HS-5 (cell line): ENCODE results near the gene DHRS2.
"Not testable (repeated sequence)": the region's sequence is repeated elsewhere in the genome, so short reads cannot be mapped to it uniquely, and the experiment has no call there.

Source experiments
- DNase-seq: peaks from one replicate; pipeline ENCODE4 v3.0.0-alpha.2; 2012; ENCODE audit warnings: low read depth

The DHRS2 gene

DNA sequence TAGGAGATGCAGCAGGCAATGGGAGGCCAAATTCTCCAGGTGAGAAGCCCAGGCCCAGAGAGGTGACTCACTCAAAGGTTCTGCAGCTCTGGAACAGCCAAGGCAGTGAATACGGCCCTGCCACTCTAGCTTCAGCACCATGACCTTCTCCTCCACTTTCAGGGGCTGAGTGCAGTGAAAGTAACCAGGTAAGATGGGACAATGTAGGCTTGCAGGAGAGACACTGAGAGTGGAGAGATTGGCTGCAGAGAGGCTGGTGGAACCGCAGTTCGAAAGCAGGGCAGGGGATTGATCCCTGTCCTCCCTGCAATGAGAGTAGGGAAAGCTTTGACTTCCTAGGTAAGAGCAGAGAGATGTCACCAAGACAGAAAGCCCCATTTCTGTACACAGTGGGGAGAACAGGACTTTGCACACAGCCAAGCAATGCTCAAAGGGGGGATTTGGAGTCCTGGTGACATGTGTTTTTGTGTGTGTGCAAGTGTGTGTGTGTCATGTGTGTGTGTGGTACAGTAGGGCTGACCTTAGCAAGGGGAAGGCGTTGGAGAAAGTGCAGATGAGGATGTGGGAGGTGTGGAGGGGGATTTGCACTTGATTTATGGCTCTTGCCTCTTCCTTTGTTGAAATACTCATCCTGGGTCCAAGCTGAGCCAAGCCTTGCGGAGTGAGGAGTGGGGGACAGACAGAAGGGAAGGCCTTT lies 12.7 kb downstream of the DHRS2 start:
- DNase-seq: no peak

DNA sequence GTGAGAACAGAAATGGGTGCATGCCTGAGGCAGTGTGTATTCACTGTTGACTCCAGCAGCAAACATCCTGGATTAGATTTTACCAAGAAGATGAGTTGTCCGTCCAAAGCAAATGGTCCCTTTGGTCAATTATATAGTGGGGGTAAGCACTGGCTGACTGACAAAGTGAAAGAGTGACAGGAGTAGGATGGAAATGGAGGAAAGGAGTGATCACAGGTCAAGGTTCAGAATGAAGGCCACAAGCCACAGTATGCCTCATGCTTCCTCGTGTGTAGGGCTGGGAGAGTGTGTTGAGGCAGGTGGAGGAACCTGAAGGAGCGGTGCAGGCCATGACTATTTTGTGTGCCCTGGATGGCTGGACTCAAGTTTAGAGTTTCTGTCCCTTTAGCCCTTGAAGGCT lies 14.3 kb downstream of the DHRS2 start:
- DNase-seq: no peak

DNA sequence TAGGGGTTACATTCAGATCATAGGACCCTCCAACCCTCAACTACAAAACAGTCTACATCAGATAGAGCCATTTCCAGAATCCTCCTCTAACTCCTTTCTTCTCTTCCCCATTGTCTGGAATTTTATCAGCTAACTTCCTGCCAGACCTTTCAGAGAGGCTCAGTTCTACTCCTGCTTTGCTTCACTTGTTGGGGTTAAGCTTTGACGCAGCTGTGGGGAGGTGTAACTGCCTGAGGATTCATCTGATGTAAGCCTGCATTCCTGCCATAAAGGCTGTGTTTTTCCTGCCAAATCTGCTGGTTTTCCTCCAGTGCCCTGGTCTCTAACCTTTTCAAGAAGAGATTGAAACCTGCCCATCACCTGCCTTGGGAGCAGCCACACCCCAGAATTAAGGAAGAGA lies 16.9 kb downstream of the DHRS2 start:
- DNase-seq: no peak

DNA sequence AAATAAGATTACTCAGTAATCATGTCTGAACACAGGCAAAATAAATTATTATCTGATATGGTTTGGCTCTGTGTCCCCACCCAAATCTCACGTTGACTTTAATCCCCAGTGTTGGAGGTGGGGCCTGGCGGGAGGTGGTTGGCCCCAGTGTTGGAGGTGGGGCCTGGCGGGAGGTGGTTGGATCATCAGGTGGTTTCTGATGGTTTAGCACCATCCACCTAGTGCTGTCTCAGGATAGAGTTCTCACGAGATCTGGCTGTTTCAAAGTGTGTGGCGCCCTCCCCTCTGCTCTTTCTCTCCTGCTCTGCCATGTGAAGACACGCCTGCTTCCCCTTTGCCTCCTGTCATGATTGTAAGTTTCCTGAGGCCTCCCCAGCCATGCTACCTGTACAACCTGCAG lies 18.1 kb downstream of the DHRS2 start:
- no peak for DNase-seq

DNA sequence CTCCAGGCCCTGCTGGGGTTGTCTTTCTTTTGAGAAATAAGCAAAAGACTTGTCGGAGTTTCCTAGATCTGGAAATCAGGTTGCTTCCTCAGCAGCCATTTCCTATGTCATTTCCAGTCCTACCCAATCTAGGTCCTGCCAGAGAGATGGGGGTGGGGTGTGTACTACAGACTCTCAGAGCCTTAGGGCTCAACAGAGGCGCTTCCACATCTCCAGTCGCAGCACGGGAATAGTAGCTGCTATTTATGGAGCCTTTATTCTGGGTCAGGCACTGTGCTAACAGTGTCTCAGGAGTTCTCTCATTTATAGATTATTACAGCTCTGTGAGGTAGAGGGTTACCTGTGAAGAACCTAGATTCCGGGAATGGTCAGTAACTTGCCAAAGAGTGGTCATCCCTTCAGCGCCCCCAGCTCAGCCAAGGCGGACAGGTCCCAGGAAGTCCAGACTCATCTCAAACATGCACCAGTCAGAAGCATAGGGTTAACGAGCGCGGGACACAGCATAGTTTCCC lies 21.9 kb downstream of the DHRS2 start:
- no peak for DNase-seq

DNA sequence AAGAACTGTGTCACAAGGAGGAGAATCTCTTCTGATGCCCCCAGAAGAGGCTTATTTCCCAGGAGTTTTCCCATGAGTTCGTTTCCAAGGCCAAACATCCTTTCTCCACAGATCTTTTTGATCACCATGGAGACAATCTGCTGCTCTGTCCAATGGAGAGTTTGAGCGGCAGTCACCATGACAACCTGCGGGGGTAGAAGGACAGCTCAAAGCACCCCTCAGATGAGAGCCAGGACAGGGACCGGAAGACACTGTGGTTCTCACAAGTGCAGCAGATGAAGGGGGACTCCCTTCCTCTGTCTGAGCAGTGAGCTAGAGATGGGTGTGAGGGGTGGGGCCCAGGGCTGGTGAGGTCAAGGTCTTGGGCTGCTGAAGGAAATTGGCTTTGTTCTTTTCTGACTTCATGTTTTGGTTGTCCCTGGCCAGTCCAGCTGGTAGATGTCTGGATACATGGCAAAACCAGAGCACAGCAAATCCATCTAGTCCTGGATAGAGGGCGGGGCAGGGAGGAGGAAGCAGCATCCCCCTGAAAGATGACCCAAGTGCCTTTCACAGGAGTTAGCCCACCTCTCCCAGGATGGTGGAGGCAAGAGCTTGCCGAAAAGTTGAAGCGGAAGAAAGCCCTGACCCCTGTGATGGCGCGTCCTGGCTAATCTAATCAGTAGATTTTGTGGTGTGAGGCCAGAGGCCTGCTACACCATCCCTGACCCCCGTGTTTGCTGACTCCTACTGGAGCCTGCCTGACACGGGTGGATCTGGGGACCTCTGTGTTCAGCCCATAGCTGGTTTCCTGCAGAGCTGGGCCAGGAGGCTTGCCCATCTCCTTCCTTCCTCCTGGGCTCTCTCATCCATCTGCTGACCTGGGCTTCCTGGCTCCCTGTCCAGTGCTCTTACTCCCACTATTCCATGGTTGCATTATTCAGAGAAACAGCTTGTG lies 24.4 kb downstream of the DHRS2 start:
- DNase-seq: no peak

DNA sequence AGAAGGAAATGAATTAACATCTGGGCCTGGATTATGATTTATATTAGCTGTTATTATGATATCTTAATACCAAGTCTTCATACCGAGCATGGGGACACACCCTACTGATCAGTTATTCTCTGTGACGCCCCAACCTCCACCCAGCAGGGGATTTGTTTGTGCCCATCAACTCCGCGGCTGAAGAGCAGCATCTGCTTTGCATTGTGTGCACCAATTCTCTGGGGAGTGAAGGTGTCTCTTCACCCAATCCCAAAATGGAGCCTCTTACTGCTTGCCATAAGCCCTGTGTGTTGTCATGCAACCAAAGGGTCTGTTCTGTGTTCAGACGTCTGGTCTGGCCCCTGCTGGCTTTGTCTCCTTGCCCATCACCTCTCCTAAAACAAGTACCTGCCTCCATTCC lies 25.4 kb downstream of the DHRS2 start:
- DNase-seq: no peak

DNA sequence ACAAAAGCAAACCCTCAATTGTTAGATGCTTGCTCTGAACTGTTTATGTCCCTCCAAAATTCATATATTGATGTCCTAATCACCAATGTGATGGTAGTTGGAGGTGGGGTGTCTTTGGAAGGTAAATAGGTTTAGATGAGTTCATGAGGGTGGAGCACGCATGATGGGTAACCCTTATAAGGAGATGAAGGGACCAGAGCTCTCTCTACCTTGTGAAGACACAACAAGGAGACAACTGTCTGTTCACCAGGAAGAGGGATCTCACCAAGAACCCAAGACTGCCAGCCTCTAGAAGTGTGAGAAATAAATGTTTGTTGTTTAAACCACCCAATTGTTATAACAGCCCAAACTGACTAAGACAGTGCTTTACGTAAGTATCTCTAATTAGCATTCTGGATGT lies 27.0 kb downstream of the DHRS2 start:
- DNase-seq: no peak

DNA sequence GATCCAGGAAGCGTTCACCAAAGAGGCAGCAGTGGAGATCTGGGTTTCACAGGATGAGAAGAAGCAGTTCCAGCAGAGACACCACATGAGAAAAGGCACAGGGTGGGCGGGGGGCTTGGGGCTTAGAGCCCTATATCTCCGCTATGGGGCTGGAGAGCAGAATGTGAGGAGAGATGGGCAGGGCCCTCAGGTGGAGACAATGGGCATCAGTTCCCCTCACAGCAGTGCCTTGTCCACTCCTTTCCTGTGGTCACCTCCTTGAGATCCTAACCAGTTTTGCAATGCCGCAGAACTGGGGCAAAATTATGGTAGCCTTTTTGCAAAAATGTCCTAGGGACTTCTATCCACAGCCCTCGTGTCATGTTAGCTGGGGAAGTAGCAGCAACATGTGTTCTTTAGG lies 27.5 kb downstream of the DHRS2 start:
- DNase-seq: no peak

DNA sequence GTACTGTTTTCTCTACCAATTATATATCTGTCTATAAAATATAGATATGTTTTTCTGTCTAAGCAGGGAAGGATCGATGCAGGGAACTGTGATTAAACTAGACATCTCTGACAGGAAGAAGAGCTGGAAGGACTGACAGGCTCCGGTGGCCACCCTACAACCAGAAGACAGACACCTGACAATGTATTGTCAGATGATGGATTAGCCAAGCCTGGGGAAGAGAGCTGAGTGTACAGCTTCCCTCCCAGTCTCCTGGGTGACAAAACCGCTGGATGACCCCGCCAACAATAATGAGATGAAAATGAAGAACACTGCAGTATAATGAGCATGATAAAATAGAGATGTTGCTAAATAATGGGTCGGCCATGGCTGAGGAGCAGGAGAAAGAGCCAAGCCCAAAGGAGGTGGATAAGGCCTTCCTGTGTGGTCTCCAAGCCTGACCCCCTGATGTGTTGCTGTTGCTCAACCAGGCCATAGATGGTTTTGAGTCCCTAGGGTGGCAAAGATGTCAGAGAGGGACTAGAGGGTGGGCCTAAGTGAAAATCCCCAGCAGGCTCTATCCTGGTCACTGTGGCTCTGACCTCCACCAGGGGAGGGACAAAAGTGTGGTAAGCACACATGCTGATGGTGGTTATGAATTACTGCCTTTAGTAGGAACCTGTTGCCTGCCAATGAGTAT lies 28.2 kb downstream of the DHRS2 start:
- DNase-seq: no peak

DNA sequence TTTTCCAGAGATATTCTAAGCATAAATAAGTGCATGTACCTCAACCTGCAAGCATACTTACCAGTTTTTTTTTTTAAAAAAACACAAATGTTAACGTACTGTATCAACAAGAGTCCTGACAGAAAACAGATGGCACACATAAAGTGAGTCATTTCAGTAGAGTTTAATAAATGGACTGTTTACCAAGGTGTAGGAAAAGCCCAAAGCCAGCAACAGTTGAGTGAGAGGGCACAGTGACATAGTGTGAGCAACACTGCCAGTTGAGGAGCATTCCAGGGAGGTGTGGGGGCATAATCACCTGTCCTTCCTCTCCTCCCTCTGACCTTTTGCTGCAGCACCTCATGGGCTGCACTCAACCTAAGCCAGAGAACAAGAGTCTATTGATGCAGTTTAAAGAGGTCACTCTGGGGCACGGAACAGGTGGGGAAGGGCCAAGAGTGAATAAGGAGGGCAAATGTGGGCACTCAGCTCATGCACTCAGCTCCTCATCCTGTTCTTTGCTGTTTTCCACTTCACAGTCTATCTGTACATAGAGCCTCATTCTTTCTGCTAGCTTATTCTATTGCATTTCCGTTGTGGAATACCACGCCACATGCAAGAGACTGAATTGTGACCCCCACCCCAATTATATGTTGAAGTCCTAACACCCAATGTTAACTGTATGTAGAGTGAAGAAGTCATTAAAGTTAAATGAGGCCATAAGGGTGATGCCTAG lies 29.3 kb downstream of the DHRS2 start:
- no peak for DNase-seq

DNA sequence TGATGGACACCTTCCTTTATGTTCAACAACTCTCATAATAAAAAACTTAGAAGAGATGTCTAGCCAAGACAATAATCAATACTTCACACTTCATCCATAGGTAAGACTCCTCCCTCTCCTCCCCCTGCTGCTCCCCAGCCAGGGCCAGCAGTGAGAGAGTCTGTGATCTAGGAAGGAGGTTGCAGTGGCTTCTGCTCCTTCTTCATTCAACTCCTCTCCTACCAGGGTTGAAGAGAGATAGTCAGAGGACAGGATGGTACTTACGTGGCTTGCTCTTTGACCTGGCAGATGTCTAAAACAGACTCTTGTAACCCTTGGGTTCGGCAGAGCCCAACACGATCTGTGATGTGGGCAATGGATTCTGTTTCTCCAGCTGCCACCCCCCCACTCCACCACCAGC lies 31.0 kb downstream of the DHRS2 start:
- no peak for DNase-seq

DNA sequence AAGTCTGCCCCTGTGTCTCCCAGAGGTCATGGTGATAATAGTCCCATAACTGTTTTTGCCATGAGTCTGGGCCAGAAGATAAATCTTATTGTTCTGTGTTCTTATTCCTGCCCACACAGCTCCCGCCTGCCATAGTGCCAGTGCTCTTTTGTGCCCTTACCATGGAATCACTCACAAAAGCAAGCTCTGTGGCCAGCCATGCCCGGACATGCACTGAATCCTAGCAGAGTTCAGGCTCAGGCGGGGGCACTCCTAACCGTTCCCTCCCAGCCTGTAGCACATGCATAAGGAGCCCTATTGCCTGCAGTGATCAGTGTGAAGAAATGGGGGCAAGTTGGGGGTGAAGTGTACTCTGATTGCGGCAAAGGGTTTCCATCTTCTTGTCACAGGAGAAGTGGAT lies 33.3 kb downstream of the DHRS2 start:
- no peak for DNase-seq

DNA sequence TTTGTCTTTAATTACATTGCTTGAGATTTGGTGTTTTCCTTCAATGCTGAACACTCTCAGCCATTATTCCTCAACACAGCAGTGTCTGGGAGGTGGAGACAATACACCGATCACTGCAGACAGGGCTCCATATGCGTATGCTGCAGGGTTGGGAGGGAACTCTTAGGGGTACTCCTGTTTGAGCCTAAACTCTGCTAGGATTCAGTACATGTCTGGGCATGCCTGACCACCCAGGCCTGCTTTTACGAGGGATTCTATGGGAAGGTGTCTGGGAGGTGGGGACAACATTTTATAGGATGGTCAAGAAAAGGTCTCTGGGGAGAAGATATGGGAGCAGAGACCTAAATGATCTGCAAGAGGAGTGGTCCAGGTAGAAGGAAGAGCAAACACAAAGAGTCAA lies 34.3 kb downstream of the DHRS2 start:
- no peak for DNase-seq

DNA sequence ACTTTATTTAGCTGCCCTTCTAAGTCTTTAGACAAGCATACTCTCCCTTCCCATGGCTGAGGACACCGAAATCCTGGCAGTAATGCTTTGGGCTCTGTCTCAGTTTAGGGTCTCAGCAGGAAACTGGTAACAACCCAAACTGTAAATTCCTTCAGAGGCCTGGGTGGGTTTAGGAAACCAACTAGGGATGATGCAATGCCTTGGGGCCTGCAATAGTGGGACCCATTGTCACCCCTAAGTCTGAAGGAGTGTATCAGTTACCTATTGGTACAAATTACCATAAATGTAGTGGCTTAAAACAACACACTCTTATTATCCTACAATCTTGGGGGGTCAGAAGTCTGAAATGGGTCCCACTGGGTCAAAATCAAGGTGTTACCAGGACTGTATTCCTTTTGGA lies 36.0 kb downstream of the DHRS2 start:
- DNase-seq: no peak

DNA sequence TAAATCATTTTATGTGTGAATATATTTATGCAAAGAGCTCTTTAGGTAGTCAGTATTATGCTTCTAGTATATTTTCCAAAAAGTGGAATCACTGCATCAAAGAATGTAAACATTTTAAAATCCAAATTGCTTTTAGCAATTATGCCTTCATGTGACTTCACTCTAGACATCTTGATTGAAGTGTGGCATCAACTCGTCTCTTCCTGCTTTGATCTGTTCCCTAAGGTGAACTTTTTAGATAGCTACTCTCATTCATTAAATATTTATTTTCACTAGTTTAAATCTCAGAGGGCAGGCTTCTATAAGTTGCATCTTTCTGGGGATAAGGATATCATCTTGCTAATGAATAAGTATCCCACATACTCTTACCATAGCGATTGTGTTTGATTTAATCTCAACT lies 39.2 kb downstream of the DHRS2 start:
- no peak for DNase-seq

DNA sequence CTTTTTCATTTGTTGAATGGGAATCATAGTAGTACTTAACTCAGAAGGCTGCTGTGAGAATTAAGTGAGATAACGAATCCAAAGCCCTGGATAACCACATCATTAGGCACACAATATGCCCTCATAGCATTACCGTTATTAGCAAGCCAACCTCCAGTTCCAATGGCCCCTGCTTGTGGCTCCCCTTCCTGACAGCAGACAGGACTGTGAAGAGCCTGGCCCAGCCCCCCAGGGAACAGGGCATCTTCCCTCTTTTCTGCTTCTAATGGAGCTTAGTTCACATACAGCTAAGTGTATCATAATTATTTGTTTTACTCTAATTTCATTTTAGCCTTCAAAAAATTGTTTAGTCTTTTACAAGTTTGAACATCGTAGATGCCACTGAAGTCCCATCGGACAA lies 39.7 kb downstream of the DHRS2 start:
- no peak for DNase-seq

DNA sequence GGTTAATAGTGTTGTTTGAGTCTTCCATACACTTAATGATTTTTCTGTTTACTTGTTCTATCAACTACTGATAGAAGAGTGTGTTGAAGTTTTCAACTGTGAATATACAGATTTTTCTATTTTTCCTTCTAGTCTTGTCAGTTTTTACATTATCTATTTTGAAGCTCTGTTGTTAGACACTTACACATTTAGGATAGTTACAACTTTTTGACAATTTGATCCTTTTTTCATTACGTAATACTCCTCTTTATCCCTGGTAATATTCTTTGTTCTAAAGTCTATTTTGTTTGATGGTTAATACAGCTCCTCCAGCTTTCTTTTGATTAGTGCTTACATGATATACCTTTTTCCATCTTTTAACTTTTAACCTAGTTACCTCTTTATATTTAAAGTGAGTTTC lies 45.2 kb downstream of the DHRS2 start:
- no peak for DNase-seq

DNA sequence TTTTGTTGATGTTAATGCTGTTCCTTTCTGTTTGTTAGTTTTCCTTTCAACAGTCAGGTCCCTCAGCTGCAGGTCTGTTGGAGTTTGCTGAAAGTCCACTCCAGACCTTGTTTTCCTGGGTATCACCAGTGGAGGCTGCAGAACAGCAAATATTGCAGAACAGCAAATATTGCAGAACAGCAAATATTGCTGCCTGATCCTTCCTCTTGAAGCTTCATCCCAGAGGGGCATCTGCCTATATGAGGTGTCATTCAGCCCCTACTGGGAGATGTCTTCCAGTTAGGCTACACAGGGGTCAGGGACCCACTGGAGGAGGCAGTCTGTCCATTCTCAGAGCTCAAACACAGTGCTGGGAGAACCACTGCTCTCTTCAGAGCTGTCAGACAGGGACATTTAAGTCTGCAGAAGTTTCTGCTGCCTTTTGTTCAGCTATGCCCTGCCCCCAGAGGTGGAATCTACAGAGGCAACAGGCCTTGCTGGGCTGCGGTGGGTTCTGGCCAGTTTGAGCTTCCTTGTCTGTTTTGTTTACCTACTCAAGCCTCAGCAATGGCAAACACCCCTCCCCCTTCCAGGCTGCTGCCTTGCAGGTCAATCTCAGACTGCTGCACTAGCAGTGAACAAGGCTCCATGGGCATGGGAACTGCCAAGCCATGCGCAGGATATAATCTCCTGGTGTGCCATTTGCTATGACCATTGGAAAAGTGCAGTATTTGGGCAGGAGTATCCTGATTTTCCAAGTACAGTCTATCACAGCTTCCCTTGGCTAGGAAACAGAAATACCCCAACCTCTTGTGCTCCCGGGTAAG lies 53.7 kb downstream of the DHRS2 start:
- not testable (repeated sequence) for DNase-seq

DNA sequence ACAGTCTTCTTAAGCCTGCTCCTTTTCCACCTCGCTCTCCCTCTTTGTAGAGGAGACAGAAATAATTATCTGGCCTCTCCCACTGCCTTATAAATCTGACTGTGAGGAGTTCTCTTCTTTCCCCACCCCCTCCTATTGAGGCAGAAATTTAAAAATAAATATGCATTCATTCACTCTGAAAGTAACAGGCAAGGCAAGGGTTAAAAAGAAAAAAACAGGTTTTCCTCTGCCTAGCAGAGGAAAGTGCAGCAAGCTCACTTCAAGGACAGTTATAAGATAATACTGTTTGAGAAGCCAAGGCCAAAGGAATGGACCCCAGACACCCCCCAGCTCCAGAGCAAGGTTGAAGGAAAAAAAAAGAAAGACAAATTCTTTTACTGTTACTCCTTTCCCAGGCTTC lies 56.3 kb downstream of the DHRS2 start:
- DNase-seq: no peak

DNA sequence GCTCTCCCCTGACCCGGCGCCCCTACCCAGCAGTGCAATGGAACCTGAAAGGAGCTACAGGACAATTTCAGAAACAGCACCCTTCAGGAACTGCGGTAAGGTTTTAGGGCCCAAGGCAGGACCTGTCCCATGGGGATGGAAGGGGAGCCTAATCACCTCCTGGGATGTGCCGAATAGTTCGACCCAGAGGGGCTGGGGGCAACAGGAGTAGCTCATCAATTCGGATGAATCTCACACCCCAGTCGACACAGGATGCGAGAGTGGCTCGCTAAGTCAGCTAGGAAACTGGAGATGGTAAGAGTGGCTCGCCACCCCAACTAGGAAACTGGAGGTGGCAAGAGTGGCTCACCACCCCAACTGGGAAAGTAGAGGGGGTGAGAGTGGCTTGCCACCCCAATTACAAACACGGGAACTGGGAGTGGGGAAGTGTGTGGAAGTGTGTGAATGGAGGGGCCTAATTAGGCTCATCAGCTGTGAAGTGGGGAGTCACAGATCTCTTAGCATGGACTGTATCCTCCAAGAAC lies 57.1 kb downstream of the DHRS2 start:
- no peak for DNase-seq
